Activated CD8-positive, alpha-beta T cell treated with anti-CD3 and anti-CD28 coated beads for 36 hours (primary cell): ENCODE measurements around the gene SULT1A3. TPM values are rescaled to one million over a fixed set of nuclear protein-coding genes. Genes with fewer than 3 reads are reported as not detected.

Experiments
- ATAC-seq: fragments of 200-7000 bp; cut with Tn5 transposase; one replicate; pipeline ENCODE4 v1.10.0; 2021; ENCODE audit warnings: mild to moderate bottlenecking, moderate library complexity
- CTCF ChIA-PET: fragments of 350-600 bp; sonication (Branson Sonifier 250); formaldehyde crosslinking; loops from one replicate; lab custom pipeline; 2021; ENCODE audit warnings: antibody characterized with exemption; lab: Charles Lee
- POLR2A ChIA-PET: fragments of 350-600 bp; sonication (Branson Sonifier 250); formaldehyde crosslinking; loops from one replicate; lab custom pipeline; 2021; ENCODE audit warnings: antibody characterized with exemption; lab: Charles Lee
- DNase-seq: peaks from one replicate; pipeline ENCODE4 v3.0.0-alpha.2; 2020
- H3K27ac Mint-ChIP-seq: one replicate; pipeline ENCODE4 v1.8.0; 2021; ENCODE audit warnings: mild to moderate bottlenecking, mixed read lengths
- H3K27me3 Mint-ChIP-seq: one replicate; pipeline ENCODE4 v1.8.0; 2021; ENCODE audit warnings: mixed read lengths
- H3K36me3 Mint-ChIP-seq: one replicate; pipeline ENCODE4 v1.8.0; 2021; ENCODE audit warnings: low read depth, mixed read lengths
- H3K4me1 Mint-ChIP-seq: one replicate; pipeline ENCODE4 v1.8.0; 2021; ENCODE audit warnings: low read depth, mixed read lengths
- H3K4me3 Mint-ChIP-seq: one replicate; pipeline ENCODE4 v1.8.0; 2021; ENCODE audit warnings: mild to moderate bottlenecking, moderate library complexity, mixed read lengths
- H3K9me3 Mint-ChIP-seq: one replicate; pipeline ENCODE4 v1.8.0; 2021; ENCODE audit warnings: mixed read lengths
- CTCF ChIP-seq: fragments of 200-600 bp; IDR thresholded peaks from one replicate; pipeline ENCODE4 v1.8.0; 2022; ENCODE audit warnings: antibody characterized with exemption, mild to moderate bottlenecking
- intact Hi-C: fragments of 100-400 bp; cut with micrococcal nuclease; formaldehyde crosslinking; loops from one replicate; pipeline ENCODE4 v1.10.0; 2022
- total RNA-seq, 2 experiments: library from RNA; stranded (reverse); gene quantifications; one replicate each; pipeline ENCODE4 v1.2.3, GENCODE V29; 2021

SULT1A3 gene
- total RNA-seq, 2 experiments from 2014 or later, result 14.8 to 18.0 TPM

GRCh38 chr16:30184096-30184890 is 14.8 kb upstream of the SULT1A3 start:
- peaks cover 44% of the 10 kb centered on the region for H3K36me3 Mint-ChIP-seq
- ChIA-PET CTCF (interaction anchor here (0.8 to 2.0 kb wide), 3 partner anchors 72 to 225 kb away, joined by 3 to 19 read pairs (median 4); partner anchors contain the start of genes GDPD3 and TBX6), POLR2A (interaction anchor here (1.0 to 4.5 kb wide), 10 partner anchors 47 to 351 kb away, joined by 3 to 47 read pairs (median 6); partner anchors contain the start of genes ALDOA, TBX6, YPEL3 and ZNF747)
- TF ChIP-seq CTCF, result no peak
- ATAC-seq, result peak; percentile 18
- no peaks in the 10 kb centered on the region for H3K27me3 Mint-ChIP-seq
- intact Hi-C loops, result no loop called here
- H3K4me3 Mint-ChIP-seq, result peak overlapping the region; percentile 100
- peak overlapping the region; percentile 100 for H3K27ac Mint-ChIP-seq
- DNase-seq, result peak; percentile 88
- no peaks in the 10 kb centered on the region for H3K9me3 Mint-ChIP-seq
- H3K4me1 Mint-ChIP-seq, result peaks cover 28% of the 10 kb centered on the region

- CTCF ChIA-PET, result interaction anchor here (1.1 to 2.7 kb wide), 5 partner anchors 73 to 224 kb away, joined by 3 to 19 read pairs (median 8); partner anchors contain the start of genes GDPD3 and TBX6
- H3K4me3 Mint-ChIP-seq, result peak overlapping the region; percentile 100
- intact Hi-C loops, result no loop called here
- peaks cover 44% of the 10 kb centered on the region for H3K36me3 Mint-ChIP-seq
- POLR2A ChIA-PET, result interaction anchor here (0.7 to 4.5 kb wide), 18 partner anchors 12 to 448 kb away, joined by 3 to 47 read pairs (median 4); partner anchors contain the start of genes ALDOA, TBX6 and YPEL3
- peak; percentile 5 for ATAC-seq
- no peaks in the 10 kb centered on the region for H3K27me3 Mint-ChIP-seq
- DNase-seq, result peak; percentile 61
- peak overlapping the region; percentile 100 for H3K27ac Mint-ChIP-seq
- no peak for TF ChIP-seq CTCF
- H3K9me3 Mint-ChIP-seq, result no peaks in the 10 kb centered on the region
- H3K4me1 Mint-ChIP-seq, result peaks cover 28% of the 10 kb centered on the region
Measured at GRCh38 chr16:30184891-30185682, 14.0 kb upstream of the SULT1A3 start.

GRCh38 chr16:30185683-30186421 is 13.2 kb upstream of the SULT1A3 start:
- Mint-ChIP-seq H3K27me3 (no peaks in the 10 kb centered on the region), H3K9me3 (no peaks in the 10 kb centered on the region), H3K36me3 (peaks cover 44% of the 10 kb centered on the region), H3K4me1 (peaks cover 24% of the 10 kb centered on the region), H3K4me3 (peak overlapping the region; percentile 100), H3K27ac (peak overlapping the region; percentile 100)
- no peak for TF ChIP-seq CTCF
- ATAC-seq (peak; percentile 49), DNase-seq (peak; percentile 95)
- CTCF ChIA-PET, result interaction anchor here (0.9 to 2.7 kb wide), 6 partner anchors 54 to 223 kb away, joined by 3 to 19 read pairs (median 6); partner anchors contain the start of genes GDPD3 and TBX6
- POLR2A ChIA-PET, result interaction anchor here (0.9 to 4.5 kb wide), 19 partner anchors 56 to 447 kb away, joined by 3 to 47 read pairs (median 4); partner anchors contain the start of genes ALDOA, MAPK3, SEPTIN1 and TBX6
- intact Hi-C loops, result no loop called here

- Mint-ChIP-seq H3K36me3 (peaks cover 44% of the 10 kb centered on the region), H3K27me3 (no peaks in the 10 kb centered on the region), H3K9me3 (no peaks in the 10 kb centered on the region), H3K4me1 (peaks cover 22% of the 10 kb centered on the region), H3K4me3 (peak overlapping the region; percentile 100), H3K27ac (peak overlapping the region; percentile 100)
- ChIA-PET CTCF (interaction anchor here (0.6 to 2.7 kb wide), 7 partner anchors 55 to 372 kb away, joined by 3 to 19 read pairs (median 3); partner anchors contain the start of genes GDPD3 and TBX6), POLR2A (interaction anchor here (0.6 to 4.5 kb wide), 14 partner anchors 57 to 447 kb away, joined by 3 to 47 read pairs (median 4); partner anchors contain the start of genes ALDOA, MAPK3, SEPTIN1 and TBX6)
- no peak for DNase-seq
- no peak for ATAC-seq
- no peak for TF ChIP-seq CTCF
- intact Hi-C loops, result no loop called here
Measured at GRCh38 chr16:30186444-30186781, 12.6 kb upstream of the SULT1A3 start.
